Activated CD8-positive, alpha-beta memory T cell treated with anti-CD3 and anti-CD28 coated beads for 24 hours (primary cell): ENCODE data around the gene CHD2.

ENCODE experiments used
- DNase-seq: peaks from one replicate; pipeline ENCODE4 v3.0.0-alpha.2; 2020

The CHD2 gene

GRCh38 chr15:93072411-93073394 is 172.6 kb downstream of the CHD2 start:
- DNase-seq: no peak

DNA sequence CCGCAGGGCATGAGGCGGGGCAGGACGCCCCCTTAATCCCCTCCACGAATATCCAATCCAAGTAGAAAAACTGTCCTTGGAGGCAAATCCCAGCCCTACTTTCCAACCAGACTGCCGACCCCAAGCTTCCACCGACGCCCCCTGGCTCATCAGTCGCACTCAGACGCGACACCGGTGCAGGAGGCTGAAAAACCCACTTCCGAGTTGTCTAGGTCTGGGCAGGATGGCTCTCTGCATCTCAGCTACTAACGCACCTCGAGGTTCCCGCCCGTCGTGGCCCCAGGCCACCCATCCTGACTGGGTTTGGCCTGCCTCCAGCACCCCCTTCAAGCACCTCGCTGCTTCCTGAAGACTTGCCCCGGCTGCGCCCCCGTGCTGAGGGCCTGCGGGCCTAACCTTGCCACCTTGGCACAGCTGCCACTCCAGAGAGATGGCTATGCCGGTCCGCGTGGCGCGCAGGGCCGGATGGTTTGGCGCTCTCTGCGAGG is 173.4 kb downstream of the CHD2 start:
- no peak for DNase-seq

GRCh38 chr15:93074599-93074998 is 174.5 kb downstream of the CHD2 start:
- DNase-seq: no peak

DNA sequence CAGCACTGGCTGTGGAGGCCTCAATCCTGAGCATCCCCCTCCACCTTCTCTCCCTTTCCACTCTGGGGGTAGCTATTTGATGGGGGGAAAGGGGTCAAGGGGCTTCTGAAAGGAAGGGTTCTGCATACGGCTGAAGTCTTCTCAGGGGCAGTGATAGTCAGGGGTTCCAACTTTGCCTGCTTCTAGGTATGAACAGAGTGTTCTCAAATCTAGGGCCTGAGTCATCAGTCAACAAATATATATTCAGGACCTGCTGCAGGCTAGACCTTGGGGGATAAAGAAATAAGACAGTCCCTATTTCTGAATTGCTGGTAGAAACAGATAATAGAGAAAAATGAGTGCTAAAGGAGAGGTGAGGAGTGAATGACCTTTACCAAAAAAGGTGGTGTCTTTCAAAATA is 176.1 kb downstream of the CHD2 start:
- no peak for DNase-seq

GRCh38 chr15:93076875-93077274 is 176.8 kb downstream of the CHD2 start:
- DNase-seq: no peak
